Superior temporal gyrus (tissue), 1 donor: ENCODE data around the gene RAB3GAP1.
"Not testable (repeated sequence)": the region's sequence is repeated elsewhere in the genome, so short reads cannot be mapped to it uniquely, and the experiment has no call there.

Source experiments
- DNase-seq: peaks from one replicate; pipeline ENCODE4 v3.0.0-alpha.2; 2016; ENCODE audit errors: extremely low spot score

RAB3GAP1 gene

DNA sequence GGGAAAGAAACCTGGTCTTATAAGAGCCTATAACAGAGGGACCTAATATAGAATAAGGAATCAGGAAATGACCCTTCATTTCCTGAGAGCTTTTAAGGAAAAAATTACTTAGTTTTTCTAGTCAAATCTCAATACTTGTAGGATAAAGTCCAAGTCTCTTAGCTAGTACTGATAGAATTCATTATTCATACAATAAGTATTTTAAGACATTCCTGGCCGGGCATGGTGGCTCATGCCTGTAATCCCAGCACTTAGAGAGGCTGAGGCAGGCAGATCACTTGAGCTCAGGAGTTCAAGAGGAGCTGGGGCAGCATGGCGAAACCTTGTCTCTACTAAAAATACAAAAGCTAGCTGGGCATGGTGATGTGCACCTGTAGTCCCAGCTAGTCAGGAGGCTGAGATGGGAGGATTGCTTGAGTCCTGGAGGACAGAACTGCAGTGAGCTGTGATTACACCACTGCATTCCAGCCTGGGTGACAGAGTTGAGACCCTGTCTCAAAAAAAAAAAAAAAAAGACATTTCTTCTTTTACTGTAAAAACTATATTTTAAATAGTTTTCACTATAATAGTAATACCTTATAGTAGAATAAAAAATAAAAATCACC, 3.2 kb downstream of the RAB3GAP1 start:
- DNase-seq, result no peak

GRCh38 chr2:135056790-135057189, 4.7 kb downstream of the RAB3GAP1 start:
- DNase-seq, result no peak

- DNase-seq, result no peak
These were observed 7.5 kb downstream of the RAB3GAP1 start for GRCh38 chr2:135059577-135059976.

- DNase-seq, result no peak
These were observed 11.1 kb downstream of the RAB3GAP1 start for GRCh38 chr2:135063210-135063609.

- no peak for DNase-seq
These were observed 12.1 kb downstream of the RAB3GAP1 start for GRCh38 chr2:135064149-135064548.

DNA sequence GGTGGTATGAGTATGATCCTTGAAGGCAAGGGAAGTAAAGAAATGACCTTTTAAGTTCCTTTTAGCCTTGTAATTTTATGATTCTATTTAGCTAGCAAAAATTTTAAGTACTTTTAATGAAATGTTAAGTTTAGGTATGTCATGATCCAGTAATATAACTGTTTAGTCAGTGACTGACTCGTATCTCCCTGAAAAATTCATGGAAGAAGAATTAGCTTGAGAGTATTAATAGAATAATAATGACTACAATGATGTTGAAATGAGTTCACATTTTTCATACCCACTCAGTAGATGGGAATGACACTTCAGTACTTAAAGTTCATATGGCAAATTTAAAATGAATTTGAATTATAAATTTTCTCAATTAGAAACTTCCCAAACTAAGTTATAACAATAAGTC, 14.6 kb downstream of the RAB3GAP1 start:
- DNase-seq, result no peak

- DNase-seq, result no peak
These were observed 20.3 kb downstream of the RAB3GAP1 start for GRCh38 chr2:135072125-135072997.

DNA sequence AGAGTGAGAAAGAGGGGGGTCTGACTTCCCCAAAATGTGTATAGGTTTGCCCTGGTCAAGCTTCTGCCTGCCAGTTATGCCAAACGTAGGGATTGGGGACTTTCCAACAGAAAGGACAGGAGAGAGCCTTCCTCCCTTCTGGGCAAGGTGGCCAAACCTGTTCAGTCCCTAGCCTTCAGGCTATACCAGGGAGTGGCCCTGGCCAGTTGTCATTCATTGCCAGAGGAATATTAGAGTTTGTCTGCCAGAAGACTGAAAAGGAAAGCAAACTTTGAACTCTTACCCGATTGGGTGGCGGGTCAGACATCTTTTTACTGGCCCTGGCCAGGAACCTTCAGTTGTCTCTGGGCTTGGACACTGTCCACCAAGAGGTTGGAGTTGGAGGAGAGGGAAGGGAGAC, 22.1 kb downstream of the RAB3GAP1 start:
- DNase-seq, result no peak

DNA sequence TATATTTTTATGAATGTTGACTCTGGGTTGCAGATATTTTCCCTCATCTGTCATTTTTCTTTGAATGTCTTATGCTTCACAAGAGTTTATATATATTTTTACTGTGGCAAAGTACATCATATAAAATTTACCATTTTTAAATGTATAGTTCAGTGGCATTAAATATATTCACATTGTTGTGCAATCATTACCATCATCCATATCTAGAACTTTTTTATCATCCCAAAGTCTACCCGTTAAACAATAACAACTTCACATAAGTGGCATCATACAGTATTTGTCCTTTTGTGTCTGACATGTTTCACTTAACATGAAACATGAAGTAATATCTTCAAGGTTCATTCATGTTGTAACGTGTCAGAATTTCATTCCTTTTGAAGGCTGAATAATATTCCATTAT, 24.5 kb downstream of the RAB3GAP1 start:
- DNase-seq, result no peak

DNA sequence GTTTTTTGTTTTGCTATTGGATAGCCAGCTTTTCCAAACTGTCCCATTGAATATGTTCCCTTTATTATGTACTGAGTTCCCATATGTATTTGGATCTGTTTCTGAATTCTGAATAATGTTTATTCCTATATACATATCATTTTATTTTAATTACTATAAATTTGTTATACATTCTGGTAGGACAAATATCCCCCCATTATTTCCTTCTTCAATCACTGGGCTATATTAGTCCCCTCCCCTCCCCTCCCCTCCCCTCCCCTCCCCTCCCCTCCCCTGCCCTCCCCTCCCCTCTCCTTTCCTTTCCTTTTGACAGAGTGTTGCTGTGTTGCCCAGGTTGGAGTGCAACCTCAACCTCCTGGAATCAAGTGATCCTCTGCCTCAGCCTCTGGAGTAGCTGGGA, 26.3 kb downstream of the RAB3GAP1 start:
- no peak for DNase-seq

- no peak for DNase-seq
These were observed 34.1 kb downstream of the RAB3GAP1 start for GRCh38 chr2:135086222-135086621.

- DNase-seq, result not testable (repeated sequence)
These were observed 37.5 kb downstream of the RAB3GAP1 start for GRCh38 chr2:135089597-135089996.

- DNase-seq, result no peak
These were observed 39.6 kb downstream of the RAB3GAP1 start for GRCh38 chr2:135091681-135092080.

DNA sequence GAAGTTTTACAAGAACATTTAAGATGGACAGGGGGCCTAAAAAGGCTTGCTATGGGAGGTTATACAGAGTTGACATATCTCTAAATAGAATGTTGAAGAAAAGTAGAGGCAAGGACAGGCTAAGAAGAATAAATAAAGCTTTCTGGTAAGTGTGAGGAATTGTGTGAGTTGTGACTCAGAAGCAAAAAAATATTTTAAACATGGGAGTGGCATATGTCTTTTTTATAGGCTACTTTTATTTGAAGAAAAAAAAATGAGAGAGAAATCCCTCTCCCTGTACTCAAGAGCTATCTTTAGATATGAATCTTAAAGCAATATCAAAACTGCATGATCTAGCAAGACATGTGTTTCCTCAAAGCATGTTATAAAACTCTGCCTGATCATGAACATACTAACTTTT, 41.1 kb downstream of the RAB3GAP1 start:
- DNase-seq, result no peak

DNA sequence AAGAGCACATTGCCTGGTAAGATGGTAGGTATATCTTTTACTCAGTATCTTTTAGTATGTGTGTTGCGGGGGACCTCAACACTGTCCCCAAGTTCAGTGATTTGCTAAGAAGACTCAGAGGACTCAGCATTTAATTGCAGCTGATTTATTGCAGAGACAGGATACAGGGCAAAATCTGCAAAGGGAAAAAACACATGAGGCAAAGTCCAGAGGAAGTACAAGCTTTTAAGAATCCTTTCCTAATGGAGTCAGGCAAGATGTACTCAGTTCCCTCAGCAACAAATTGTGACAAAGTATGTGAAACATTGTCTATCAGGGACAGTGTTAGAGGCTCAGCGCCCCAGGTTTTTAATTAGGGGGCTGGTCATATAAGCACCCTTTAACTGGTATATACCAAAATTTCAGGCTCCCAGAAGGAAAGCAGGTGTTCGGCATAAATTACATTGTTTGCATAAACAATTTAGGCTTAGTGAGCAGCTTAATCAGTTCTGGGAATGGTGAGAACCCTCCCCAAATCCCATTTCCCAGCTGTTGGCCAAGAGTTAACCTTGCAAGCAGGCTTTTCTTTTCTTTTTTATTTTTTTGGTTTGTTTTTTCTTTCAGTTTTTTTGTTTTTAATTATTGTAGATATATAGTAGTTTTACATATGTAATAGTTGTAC, 41.7 kb downstream of the RAB3GAP1 start:
- no peak for DNase-seq

GRCh38 chr2:135094508-135094907, 42.4 kb downstream of the RAB3GAP1 start:
- no peak for DNase-seq

DNA sequence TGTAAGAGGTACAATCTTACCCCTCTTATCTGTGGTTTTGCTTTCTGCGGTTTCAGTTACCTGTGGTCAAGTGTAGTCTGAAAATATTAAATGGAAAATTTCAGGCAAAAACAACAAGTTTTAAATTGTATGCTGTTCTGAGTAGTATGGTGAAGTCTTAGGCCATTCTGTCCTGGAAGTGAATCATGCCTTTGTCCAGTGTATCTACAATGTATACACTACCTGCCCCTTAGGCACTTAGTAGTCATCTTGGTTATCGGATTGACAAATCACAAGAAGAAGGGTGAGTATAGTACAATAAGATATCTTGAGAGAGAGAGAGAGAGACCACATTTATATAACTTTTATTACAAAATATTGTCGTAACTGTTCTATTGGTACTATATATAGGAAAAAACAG, 43.5 kb downstream of the RAB3GAP1 start:
- DNase-seq, result no peak

GRCh38 chr2:135096665-135097446, 44.8 kb downstream of the RAB3GAP1 start:
- no peak for DNase-seq

GRCh38 chr2:135097532-135098231, 45.6 kb downstream of the RAB3GAP1 start:
- DNase-seq, result no peak

GRCh38 chr2:135099802-135100483, 47.9 kb downstream of the RAB3GAP1 start:
- DNase-seq, result no peak

GRCh38 chr2:135103843-135104242, 51.8 kb downstream of the RAB3GAP1 start:
- DNase-seq, result no peak
